Cardiac ventricle fibroblast (primary cell): Measurements from ENCODE around the gene ENTREP3. TPM values are rescaled to one million over a fixed set of nuclear protein-coding genes. Genes with fewer than 3 reads are reported as not detected.

Experiments used
- total RNA-seq: library from RNA; depleted of rRNA; stranded (reverse); fragments of >200 nt; gene quantifications from 2 replicates; pipeline ENCODE4 v1.2.3, GENCODE V29; 2015

The ENTREP3 gene
- total RNA-seq, result 23.7 and 28.2 TPM in 2 replicates

GRCh38 chr1:155255243-155256007 lies at the start of gene ENTREP3:
TSS of gene ENTREP3 (minus strand) at chr1:155255483. CDS start at chr1:155254877, 606 bp downstream.

GRCh38 chr1:155301342-155301841 lies 46.1 kb upstream of the ENTREP3 start, which contains the start of gene PKLR:
TSS of gene PKLR (minus strand) at chr1:155301438. CDS start at chr1:155301395, 43 bp downstream.

GRCh38 chr1:155277070-155277901 lies 22.0 kb upstream of the ENTREP3 start, which contains the start of gene HCN3:
TSS of gene HCN3 (plus strand) at chr1:155277463. CDS start at chr1:155277591, 128 bp downstream.

GRCh38 chr1:155273343-155274245 lies 18.3 kb upstream of the ENTREP3 start, which contains the start of gene CLK2:
TSS of gene CLK2 (minus strand) at chr1:155273504. CDS start at chr1:155270977, 2,527 bp downstream.

GRCh38 chr1:155261852-155262673 lies 6.8 kb upstream of the ENTREP3 start, which contains the start of gene SCAMP3:
TSS of gene SCAMP3 (minus strand) at chr1:155262360. CDS start at chr1:155262151, 209 bp downstream.

GRCh38 chr1:155208541-155209311 lies 46.6 kb downstream of the ENTREP3 start, which contains the start of gene MTX1:
TSS of gene MTX1 (plus strand) at chr1:155208695. CDS start at chr1:155208805, 110 bp downstream.

GRCh38 chr1:155207806-155208540 lies 47.3 kb downstream of the ENTREP3 start, which contains the start of gene THBS3:
TSS of gene THBS3 (minus strand) at chr1:155207897. CDS start at chr1:155207876, 21 bp downstream.

Other genes with a start within 250 kb of the ENTREP3 start
- gene DCST2, start 221.7 kb downstream of the ENTREP3 start, total RNA-seq, result 0.06 TPM in 1 of 2 replicates, not detected in the other
- not detected in 2 replicates for gene DCST1, start 221.7 kb downstream of the ENTREP3 start, total RNA-seq
- 45.5 and 52.4 TPM in 2 replicates for gene ADAM15, start 204.2 kb downstream of the ENTREP3 start, total RNA-seq
- 9.6 and 9.8 TPM in 2 replicates for gene EFNA4, start 191.7 kb downstream of the ENTREP3 start, total RNA-seq
- 1.2 and 1.8 TPM in 2 replicates for gene EFNA3, start 176.6 kb downstream of the ENTREP3 start, total RNA-seq
- gene EFNA1, start 127.6 kb downstream of the ENTREP3 start, total RNA-seq, result 9.2 and 14.2 TPM in 2 replicates
- gene SLC50A1, start 119.6 kb downstream of the ENTREP3 start, total RNA-seq, result 21.6 and 28.6 TPM in 2 replicates
- 38.6 and 50.3 TPM in 2 replicates for gene DPM3, start 115.0 kb downstream of the ENTREP3 start, total RNA-seq
- 130 and 151 TPM in 2 replicates for gene KRTCAP2, start 82.2 kb downstream of the ENTREP3 start, total RNA-seq
- 0.75 and 1.3 TPM in 2 replicates for gene TRIM46, start 81.6 kb downstream of the ENTREP3 start, total RNA-seq
- gene THBS3, start 47.6 kb downstream of the ENTREP3 start, total RNA-seq, result 10.3 and 16.4 TPM in 2 replicates
- 30.4 and 47.7 TPM in 2 replicates for gene MTX1, start 46.8 kb downstream of the ENTREP3 start, total RNA-seq
- 49.4 and 68.1 TPM in 2 replicates for gene SCAMP3, start 6.9 kb upstream of the ENTREP3 start, total RNA-seq
- 15.2 and 19.1 TPM in 2 replicates for gene CLK2, start 18.0 kb upstream of the ENTREP3 start, total RNA-seq
- gene HCN3, start 22.0 kb upstream of the ENTREP3 start, total RNA-seq, result 0.06 and 0.15 TPM in 2 replicates
- not detected in 2 replicates for gene PKLR, start 46.0 kb upstream of the ENTREP3 start, total RNA-seq
- gene FDPS, start 53.4 kb upstream of the ENTREP3 start, total RNA-seq, result 80.5 and 81.6 TPM in 2 replicates
- 24.9 and 29.3 TPM in 2 replicates for gene RUSC1, start 65.4 kb upstream of the ENTREP3 start, total RNA-seq